Lower lobe of right lung (tissue), 2 donors: ENCODE data around the gene ADPRH. TPM values are rescaled to one million over a fixed set of nuclear protein-coding genes. Genes with fewer than 3 reads are reported as not detected.
"Not testable (repeated sequence)": the region's sequence is repeated elsewhere in the genome, so short reads cannot be mapped to it uniquely, and the experiment has no call there.

Source experiments
- ATAC-seq, 2 donors: fragments of 200-7000 bp; cut with Tn5 transposase; one replicate each; pipeline ENCODE4 v1.9.1; 2020 to 2022; ENCODE audit warnings: mild to moderate bottlenecking in 2 of 2, moderate library complexity in 2 of 2
- DNase-seq: peaks from one replicate; pipeline ENCODE4 v3.0.0-alpha.2; 2020
- H3K27ac ChIP-seq: fragments of 200-600 bp; one replicate; pipeline ENCODE4 v1.8.0; 2022
- H3K27me3 ChIP-seq: fragments of 200-600 bp; one replicate; pipeline ENCODE4 v1.8.0; 2022; ENCODE audit warnings: low read depth
- H3K36me3 ChIP-seq: fragments of 200-600 bp; one replicate; pipeline ENCODE4 v1.8.0; 2022; ENCODE audit warnings: mild to moderate bottlenecking
- H3K4me1 ChIP-seq: fragments of 200-600 bp; one replicate; pipeline ENCODE4 v1.8.0; 2022
- H3K4me3 ChIP-seq: fragments of 200-600 bp; one replicate; pipeline ENCODE4 v1.8.0; 2022; ENCODE audit warnings: mild to moderate bottlenecking
- H3K9me3 ChIP-seq: fragments of 200-600 bp; one replicate; pipeline ENCODE4 v1.8.0; 2022
- CTCF ChIP-seq: fragments of 200-600 bp; IDR thresholded peaks from one replicate; pipeline ENCODE4 v1.8.0; 2022; ENCODE audit warnings: antibody characterized with exemption, mild to moderate bottlenecking
- intact Hi-C: fragments of 100-400 bp; cut with DNase I; formaldehyde crosslinking; loops from one replicate; pipeline ENCODE4 v1.11.0; 2022
- total RNA-seq: library from RNA; stranded (reverse); fragmentation: NEBNext Ultra II Directional; extraction: Animal tissue kit (Norgen Biotek cat#: 25700); gene quantifications from one replicate; pipeline ENCODE4 v1.2.1, GENCODE V29; 2021
- donor health status: DM: no; HTN: yes; CAD: no; lungs with severe emphysema.

Gene ADPRH
- total RNA-seq, 1 donor from 2014 or later = 32.0 TPM

- Histone ChIP-seq H3K36me3 (no peaks in the 10 kb centered on the region), H3K4me3 (peak within 1 kb of the TSS; percentile 29), H3K27ac (peak within 1 kb of the TSS; percentile 14), H3K4me1 (peaks cover 16% of the 10 kb centered on the region), H3K9me3 (peaks cover 4% of the 10 kb centered on the region), H3K27me3 (no peaks in the 10 kb centered on the region)
- TF ChIP-seq CTCF = peak; percentile 41
- ATAC-seq (peak; percentile 82), DNase-seq (peak; percentile 59)
- intact Hi-C loops = no loop called here
Observed at GRCh38 chr3:119559441-119559963, 19.8 kb upstream of the ADPRH start, which contains the start of gene CD80. CD80 (minus strand) TSS chr3:119559614; CDS start chr3:119557728, 1,886 bp downstream.

- intact Hi-C loops = no loop called here
- Histone ChIP-seq H3K4me3 (no peak overlapping the region), H3K27me3 (no peaks in the 10 kb centered on the region), H3K27ac (no peak overlapping the region), H3K4me1 (peaks cover 16% of the 10 kb centered on the region), H3K9me3 (peaks cover 4% of the 10 kb centered on the region), H3K36me3 (no peaks in the 10 kb centered on the region)
- no peak for ATAC-seq
- no peak for TF ChIP-seq CTCF
- no peak for DNase-seq
Observed at GRCh38 chr3:119560160-119560559, 19.1 kb upstream of the ADPRH start.

GRCh38 chr3:119562307-119562961, 16.9 kb upstream of the ADPRH start:
- no peaks in the 10 kb centered on the region for H3K27me3 ChIP-seq
- no peak overlapping the region for H3K4me3 ChIP-seq
- no peaks in the 10 kb centered on the region for H3K36me3 ChIP-seq
- H3K4me1 ChIP-seq = peaks cover 9% of the 10 kb centered on the region
- H3K9me3 ChIP-seq = peaks cover 4% of the 10 kb centered on the region
- H3K27ac ChIP-seq = no peak overlapping the region
- no peak for TF ChIP-seq CTCF
- intact Hi-C loops = no loop called here
- DNase-seq (no peak), ATAC-seq (peak; percentile 74 to 77)

GRCh38 chr3:119563334-119563733, 16.0 kb upstream of the ADPRH start:
- intact Hi-C loops, DNase-seq, H3K27ac ChIP-seq, ATAC-seq, H3K9me3 ChIP-seq, H3K36me3 ChIP-seq, H3K4me1 ChIP-seq, H3K4me3 ChIP-seq, H3K27me3 ChIP-seq: not testable (repeated sequence)

- H3K27me3 ChIP-seq = no peaks in the 10 kb centered on the region
- DNase-seq = no peak
- no peak overlapping the region for H3K4me3 ChIP-seq
- no peak for TF ChIP-seq CTCF
- H3K36me3 ChIP-seq = no peaks in the 10 kb centered on the region
- intact Hi-C loops = no loop called here
- peaks cover 3% of the 10 kb centered on the region for H3K9me3 ChIP-seq
- peaks cover 11% of the 10 kb centered on the region for H3K4me1 ChIP-seq
- ATAC-seq = peak; percentile 54 to 70
- no peak overlapping the region for H3K27ac ChIP-seq
Observed at GRCh38 chr3:119569156-119569555, 10.1 kb upstream of the ADPRH start.

- H3K27me3 ChIP-seq = no peaks in the 10 kb centered on the region
- intact Hi-C loops = no loop called here
- TF ChIP-seq CTCF = no peak
- H3K9me3 ChIP-seq = no peaks in the 10 kb centered on the region
- H3K36me3 ChIP-seq = no peaks in the 10 kb centered on the region
- ATAC-seq (peak; percentile 88 to 93), DNase-seq (no peak)
- peaks cover 11% of the 10 kb centered on the region for H3K4me1 ChIP-seq
- peak overlapping the region; percentile 44 for H3K27ac ChIP-seq
- H3K4me3 ChIP-seq = no peak overlapping the region
Observed at GRCh38 chr3:119570229-119570628, 9.1 kb upstream of the ADPRH start.
